HFFc6 (cell line): ENCODE results near the gene SETBP1. TPM values are rescaled to one million over a fixed set of nuclear protein-coding genes. Genes with fewer than 3 reads are reported as not detected.

Source experiments
- DNase-seq: peaks from one replicate; pipeline ENCODE4 v3.0.0-alpha.2; 2018
- H3K27ac Mint-ChIP-seq: 2 replicates; pipeline ENCODE4 v1.8.0; 2020; ENCODE audit warnings: mild to moderate bottlenecking, mixed read lengths
- H3K27me3 Mint-ChIP-seq: 2 replicates; pipeline ENCODE4 v1.8.0; 2021; ENCODE audit warnings: mild to moderate bottlenecking, moderate library complexity, mixed read lengths; ENCODE audit not compliant: insufficient read depth
- H3K36me3 Mint-ChIP-seq: 2 replicates; pipeline ENCODE4 v1.8.0; 2021; ENCODE audit warnings: low read depth, mixed read lengths
- H3K4me1 Mint-ChIP-seq: 2 replicates; pipeline ENCODE4 v1.8.0; 2020; ENCODE audit warnings: low read depth, mixed read lengths
- H3K4me3 Mint-ChIP-seq: 2 replicates; pipeline ENCODE4 v1.8.0; 2020; ENCODE audit warnings: mild to moderate bottlenecking, moderate library complexity, mixed read lengths
- H3K9me3 Mint-ChIP-seq: 2 replicates; pipeline ENCODE4 v1.8.0; 2020; ENCODE audit warnings: mild to moderate bottlenecking, mixed read lengths
- total RNA-seq, 6 experiments: library from RNA; stranded (reverse); fragmentation: NEBNext Ultra II Directional; extraction: Animal tissue kit (Norgen Biotek cat#: 25700); gene quantifications; 2 replicates in 1 of 6; 3 replicates in 5 of 6; pipeline ENCODE4 v1.2.3, GENCODE V29; 2021
- TF ChIP-seq, protein P1 (sequence below): fragments of 200-600 bp; sonication (generic); IDR thresholded peaks from 2 replicates; pipeline ENCODE4 v1.5.0; 2021; ENCODE audit warnings: antibody characterized with exemption, mild to moderate bottlenecking

SETBP1 gene
- total RNA-seq, 6 experiments from 2014 or later: 0.03 to 0.40 (median 0.09) TPM

DNA sequence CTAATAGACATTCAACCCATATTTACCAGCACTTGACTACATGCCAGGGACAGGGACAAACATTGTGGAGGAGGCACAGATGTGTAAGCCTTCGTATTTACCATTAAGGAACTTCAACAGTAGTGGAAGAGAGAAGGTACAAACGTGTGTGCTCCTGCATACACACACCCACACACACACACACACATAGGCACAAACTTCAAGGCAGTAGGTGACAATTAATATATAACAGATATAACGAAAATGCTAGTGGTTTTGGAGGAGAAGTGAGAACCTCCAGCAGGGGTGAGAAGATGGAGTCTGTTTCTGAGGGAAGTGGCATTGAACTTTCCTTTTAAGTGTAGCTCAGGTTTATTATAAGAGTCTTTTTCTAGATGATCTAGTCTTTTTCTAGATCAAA is 231.1 kb downstream of the SETBP1 start:
- Mint-ChIP-seq H3K9me3 (peaks cover 4% of the 10 kb centered on the region; the same call in 1 of the 2 replicates), H3K4me3 (no peak overlapping the region), H3K36me3 (no peaks in the 10 kb centered on the region), H3K27me3 (peaks cover 11% of the 10 kb centered on the region), H3K27ac (no peak overlapping the region), H3K4me1 (no peaks in the 10 kb centered on the region)
- DNase-seq: no peak
- TF ChIP-seq, protein P1, sequence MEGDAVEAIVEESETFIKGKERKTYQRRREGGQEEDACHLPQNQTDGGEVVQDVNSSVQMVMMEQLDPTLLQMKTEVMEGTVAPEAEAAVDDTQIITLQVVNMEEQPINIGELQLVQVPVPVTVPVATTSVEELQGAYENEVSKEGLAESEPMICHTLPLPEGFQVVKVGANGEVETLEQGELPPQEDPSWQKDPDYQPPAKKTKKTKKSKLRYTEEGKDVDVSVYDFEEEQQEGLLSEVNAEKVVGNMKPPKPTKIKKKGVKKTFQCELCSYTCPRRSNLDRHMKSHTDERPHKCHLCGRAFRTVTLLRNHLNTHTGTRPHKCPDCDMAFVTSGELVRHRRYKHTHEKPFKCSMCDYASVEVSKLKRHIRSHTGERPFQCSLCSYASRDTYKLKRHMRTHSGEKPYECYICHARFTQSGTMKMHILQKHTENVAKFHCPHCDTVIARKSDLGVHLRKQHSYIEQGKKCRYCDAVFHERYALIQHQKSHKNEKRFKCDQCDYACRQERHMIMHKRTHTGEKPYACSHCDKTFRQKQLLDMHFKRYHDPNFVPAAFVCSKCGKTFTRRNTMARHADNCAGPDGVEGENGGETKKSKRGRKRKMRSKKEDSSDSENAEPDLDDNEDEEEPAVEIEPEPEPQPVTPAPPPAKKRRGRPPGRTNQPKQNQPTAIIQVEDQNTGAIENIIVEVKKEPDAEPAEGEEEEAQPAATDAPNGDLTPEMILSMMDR: no peak

- H3K27ac Mint-ChIP-seq: no peak overlapping the region
- no peaks in the 10 kb centered on the region for H3K36me3 Mint-ChIP-seq
- H3K9me3 Mint-ChIP-seq: peaks cover 4% of the 10 kb centered on the region; the same call in 1 of the 2 replicates
- TF ChIP-seq, protein P1: no peak
- H3K4me1 Mint-ChIP-seq: no peaks in the 10 kb centered on the region
- DNase-seq: no peak
- H3K4me3 Mint-ChIP-seq: no peak overlapping the region
- peaks cover 11% of the 10 kb centered on the region for H3K27me3 Mint-ChIP-seq
These were observed 232.2 kb downstream of the SETBP1 start for GRCh38 chr18:44912740-44913478.

DNA sequence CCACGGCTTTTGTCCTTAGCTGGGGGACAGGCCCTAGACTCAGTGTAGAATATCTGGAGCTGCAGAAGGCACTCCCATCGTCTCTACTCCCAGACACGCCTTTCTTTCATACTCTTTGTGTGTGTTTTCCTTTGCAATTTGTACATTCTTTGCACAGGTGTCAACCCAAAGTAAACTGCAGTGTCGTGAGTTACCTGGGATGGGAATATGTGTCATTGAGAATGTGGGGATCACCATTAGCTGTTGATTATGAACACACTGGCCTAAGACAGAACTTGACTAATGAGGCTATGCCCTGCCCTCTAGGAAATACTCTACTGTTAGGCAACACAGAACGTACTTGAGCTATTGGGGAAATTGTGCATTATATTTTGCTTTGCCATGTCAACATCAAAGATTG is 233.3 kb downstream of the SETBP1 start:
- DNase-seq: no peak
- Mint-ChIP-seq H3K4me3 (no peak overlapping the region), H3K9me3 (peaks cover 4% of the 10 kb centered on the region; the same call in 1 of the 2 replicates), H3K36me3 (no peaks in the 10 kb centered on the region), H3K4me1 (no peaks in the 10 kb centered on the region), H3K27me3 (peaks cover 11% of the 10 kb centered on the region), H3K27ac (no peak overlapping the region)
- TF ChIP-seq, protein P1: no peak

- DNase-seq: no peak
- Mint-ChIP-seq H3K9me3 (peaks cover 4% of the 10 kb centered on the region; the same call in 1 of the 2 replicates), H3K4me1 (no peaks in the 10 kb centered on the region), H3K27ac (no peak overlapping the region), H3K4me3 (no peak overlapping the region), H3K36me3 (no peaks in the 10 kb centered on the region), H3K27me3 (peaks cover 11% of the 10 kb centered on the region)
- TF ChIP-seq, protein P1: no peak
These were observed 234.5 kb downstream of the SETBP1 start for GRCh38 chr18:44915213-44915612.

DNA sequence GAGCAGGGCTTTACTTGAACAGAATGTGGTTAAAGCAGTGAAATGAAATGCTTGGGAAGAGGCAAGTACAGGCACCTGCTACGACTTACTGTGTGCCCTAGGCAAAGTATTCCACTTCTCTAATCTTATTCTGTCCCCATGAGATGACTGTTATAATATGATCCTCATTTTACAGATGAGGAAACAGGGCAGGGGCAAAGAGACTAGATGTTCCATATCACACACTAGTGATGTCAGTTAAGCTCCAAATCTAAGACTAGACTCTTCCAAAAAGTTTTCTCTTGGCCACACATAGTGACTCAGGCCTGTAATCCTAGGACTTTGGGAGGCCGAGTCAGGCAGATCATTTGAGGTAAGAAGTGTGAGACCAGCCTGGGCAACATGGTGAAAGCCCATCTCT is 235.0 kb downstream of the SETBP1 start:
- H3K4me1 Mint-ChIP-seq: no peaks in the 10 kb centered on the region
- DNase-seq: no peak
- H3K27me3 Mint-ChIP-seq: peaks cover 9% of the 10 kb centered on the region
- H3K4me3 Mint-ChIP-seq: no peak overlapping the region
- TF ChIP-seq, protein P1: no peak
- H3K36me3 Mint-ChIP-seq: no peaks in the 10 kb centered on the region
- H3K9me3 Mint-ChIP-seq: peaks cover 4% of the 10 kb centered on the region; the same call in 1 of the 2 replicates
- H3K27ac Mint-ChIP-seq: no peak overlapping the region
